M059J (cell line): Measurements from ENCODE around the gene FBXL13. TPM values are rescaled to one million over a fixed set of nuclear protein-coding genes. Genes with fewer than 3 reads are reported as not detected.
A peak's percentile ranks its signal among the peaks of the same experiment; 100 is the strongest.
"Not testable (repeated sequence)": the region's sequence is repeated elsewhere in the genome, so short reads cannot be mapped to it uniquely, and the experiment has no call there.

Source experiments
- DNase-seq: peaks from one replicate; pipeline ENCODE4 v3.0.0-alpha.2; 2012; ENCODE audit warnings: low read depth
- total RNA-seq: library from RNA; depleted of rRNA; stranded (reverse); fragments of >200 nt; shearing (Covaris generic); gene quantifications from 2 replicates; pipeline ENCODE4 v1.2.3, GENCODE V29; 2014

Gene FBXL13
- total RNA-seq, 1 experiment from 2014 or later = 1.5 TPM

DNA sequence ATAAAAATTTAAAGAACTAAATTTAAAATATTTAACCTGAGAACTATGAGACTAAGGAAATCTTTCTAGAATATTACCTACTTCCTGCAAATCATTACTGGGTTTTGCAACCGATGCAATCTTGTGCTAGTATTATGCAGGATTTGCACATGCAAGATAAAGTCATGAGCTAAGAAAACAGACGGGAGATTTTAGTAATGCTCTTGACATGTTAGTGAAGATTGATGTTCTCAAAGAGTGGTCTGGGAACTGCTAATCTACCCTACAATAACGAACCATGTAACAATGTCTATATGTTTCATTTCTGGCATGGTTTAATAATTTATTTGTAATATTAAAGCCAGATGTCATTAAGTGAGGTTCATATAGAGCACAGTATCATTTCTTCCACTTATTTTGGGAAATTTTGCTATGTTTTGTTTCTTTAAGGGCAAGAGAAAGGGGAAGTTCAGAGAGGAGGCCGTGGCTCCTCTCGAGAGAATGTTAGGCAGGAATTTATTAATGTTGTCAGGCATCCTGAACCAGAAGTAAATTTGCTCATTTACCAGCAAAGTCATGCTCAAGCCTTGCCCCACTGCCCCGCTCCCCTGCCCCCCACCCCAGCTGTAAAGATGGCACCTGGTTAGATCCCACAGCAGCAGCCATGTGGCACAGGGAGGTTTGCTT is 139.0 kb downstream of the FBXL13 start:
- no peak for DNase-seq

DNA sequence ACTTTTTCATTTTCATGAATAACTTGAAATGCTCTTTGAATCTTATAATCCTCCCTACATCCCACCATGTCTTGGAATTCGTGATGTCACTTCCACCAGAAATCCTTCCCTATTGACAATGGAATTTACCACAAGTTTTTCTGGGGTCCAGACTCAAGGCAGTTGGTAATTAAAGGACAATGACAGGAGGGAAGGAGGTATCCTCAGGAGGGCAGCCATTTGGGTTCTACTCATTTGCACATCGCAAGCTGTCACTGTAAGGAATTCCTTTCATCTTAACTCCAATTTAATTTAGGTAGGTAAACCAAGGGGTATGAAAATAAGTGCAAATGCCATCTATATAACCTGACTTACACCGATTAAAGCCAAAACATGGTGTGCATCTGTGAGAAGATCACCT is 139.9 kb downstream of the FBXL13 start:
- DNase-seq = no peak

DNA sequence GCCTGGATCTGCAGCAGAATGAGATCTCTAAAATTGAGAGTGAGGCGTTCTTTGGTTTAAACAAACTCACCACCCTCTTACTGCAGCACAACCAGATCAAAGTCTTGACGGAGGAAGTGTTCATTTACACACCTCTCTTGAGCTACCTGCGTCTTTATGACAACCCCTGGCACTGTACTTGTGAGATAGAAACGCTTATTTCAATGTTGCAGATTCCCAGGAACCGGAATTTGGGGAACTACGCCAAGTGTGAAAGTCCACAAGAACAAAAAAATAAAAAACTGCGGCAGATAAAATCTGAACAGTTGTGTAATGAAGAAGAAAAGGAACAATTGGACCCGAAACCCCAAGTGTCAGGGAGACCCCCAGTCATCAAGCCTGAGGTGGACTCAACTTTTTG is 140.4 kb downstream of the FBXL13 start:
- no peak for DNase-seq

DNA sequence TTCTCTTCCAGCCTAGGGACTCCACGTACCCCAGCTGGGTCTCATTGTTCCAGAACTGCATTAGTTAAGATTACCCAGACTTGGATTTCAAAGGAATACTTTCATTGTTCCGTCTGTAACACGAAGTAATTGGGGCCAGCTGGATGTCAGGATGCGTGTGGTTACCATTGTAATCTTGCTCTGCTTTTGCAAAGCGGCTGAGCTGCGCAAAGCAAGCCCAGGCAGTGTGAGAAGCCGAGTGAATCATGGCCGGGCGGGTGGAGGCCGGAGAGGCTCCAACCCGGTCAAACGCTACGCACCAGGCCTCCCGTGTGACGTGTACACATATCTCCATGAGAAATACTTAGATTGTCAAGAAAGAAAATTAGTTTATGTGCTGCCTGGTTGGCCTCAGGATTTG is 140.8 kb downstream of the FBXL13 start:
- peak; percentile 79 for DNase-seq

DNA sequence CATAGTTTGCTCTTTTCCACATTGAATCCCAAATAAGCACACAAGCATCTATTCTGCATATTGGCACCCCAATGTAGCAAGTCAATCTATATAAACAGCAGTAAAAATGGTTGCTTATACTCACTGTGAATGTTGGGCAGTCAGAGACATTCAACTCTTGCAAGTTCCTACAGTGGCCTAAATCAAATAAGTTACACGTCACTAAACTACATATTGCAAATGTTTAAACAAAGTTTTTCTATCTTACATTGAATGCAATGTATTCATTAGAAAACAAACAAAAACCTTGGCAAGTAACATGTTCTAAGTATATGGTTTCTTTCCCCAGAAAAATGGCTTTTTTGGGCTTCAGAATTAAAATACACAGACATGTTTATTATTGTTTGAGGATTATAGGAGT is 142.8 kb downstream of the FBXL13 start:
- no peak for DNase-seq

DNA sequence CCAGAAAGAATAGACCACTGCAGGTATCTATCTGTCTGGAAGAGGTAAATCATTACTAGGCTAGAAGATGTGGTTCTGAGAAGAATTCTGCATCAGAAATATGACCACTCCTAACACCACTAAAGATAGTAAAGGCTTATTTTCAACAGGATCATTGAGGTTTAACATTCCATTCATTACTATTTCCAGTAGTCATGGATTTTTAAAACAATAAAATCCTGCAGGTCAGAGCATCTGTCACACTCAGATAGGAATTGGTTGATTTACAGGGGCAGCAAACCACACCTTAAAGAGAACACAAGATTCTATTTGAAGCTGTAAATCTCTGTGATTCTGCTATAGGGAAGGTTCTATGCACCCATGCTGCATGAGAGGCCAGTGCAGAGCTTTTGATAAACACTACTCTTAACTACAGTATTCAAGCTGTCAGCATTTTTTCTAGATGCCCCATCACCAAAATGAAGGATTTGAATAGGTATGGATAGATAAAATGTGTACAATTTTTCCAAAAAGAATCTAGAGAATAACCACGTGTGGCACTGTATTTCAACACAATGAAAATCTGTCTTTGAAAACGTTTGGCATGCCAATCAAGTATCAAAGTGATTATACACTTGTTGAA is 147.2 kb downstream of the FBXL13 start:
- DNase-seq = peak; percentile 86

DNA sequence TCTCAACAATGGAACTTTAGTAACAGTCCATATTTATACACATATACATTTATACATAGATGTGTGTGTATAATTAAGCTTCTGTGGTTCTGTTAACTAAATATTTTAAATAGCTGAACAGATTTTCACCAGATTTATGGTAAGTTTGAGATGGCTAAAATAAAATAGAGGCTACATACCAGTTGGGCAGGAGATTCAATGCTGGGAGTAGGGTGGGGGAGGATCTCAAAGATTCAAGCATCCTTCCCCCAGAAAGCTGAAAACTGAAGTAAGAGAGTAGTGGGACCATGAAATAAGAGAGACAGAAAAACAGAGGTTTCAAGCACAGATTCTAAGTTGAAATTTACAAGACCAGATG is 147.8 kb downstream of the FBXL13 start:
- peak; percentile 9 for DNase-seq

DNA sequence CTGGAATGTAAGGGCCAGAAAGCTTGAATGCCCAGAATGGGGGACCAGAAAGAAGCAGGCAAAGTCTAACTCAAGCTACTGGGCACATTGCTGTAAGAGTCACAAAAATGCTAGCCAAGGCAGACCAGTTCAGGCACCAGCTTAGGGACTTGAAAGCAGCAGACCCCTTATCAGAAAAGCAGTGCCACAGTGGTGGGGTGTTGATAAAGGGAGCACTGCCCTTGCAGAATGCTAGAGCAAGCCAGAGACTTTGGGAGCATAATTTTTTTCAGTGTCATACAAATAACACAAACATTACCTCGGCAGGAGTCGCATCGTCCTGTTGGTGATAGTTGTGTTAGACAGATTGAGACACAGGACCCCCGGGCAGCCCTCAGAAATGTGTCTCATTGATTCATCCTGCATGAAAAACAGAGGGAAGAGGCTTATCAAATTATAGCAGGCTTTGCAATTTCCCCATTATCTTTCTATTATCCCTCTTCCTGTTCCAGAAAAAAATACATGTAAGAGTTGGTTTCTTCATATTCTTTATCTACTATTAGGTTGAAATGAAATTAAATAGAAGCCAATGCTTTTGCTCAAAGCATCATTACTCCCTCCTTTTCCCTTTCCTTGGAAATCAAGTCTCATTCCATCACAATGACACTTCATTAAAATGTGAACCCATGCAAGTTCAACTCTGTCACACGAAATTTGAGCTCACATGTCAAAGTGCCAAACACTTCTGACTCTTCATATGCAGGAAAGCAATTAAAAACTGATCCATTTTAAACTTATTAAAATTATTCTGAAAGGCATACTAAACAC is 148.4 kb downstream of the FBXL13 start:
- peak; percentile 72 for DNase-seq

DNA sequence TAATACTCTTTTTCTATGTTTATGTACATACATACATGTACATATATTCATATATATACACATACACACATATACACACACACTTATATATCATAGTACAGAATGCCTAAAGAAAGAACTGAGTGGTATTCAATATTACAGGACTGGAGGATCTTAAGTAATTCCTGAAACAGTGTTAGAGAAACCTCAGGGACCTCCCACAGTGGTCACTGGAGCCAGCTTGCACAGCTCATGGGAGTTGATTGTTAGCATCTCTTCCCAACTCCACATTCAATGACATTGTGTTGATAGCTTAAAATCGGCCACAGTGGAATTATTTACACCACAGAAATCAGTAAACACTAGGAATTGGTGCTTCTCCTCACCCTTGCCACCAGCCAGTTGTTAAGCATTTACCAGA is 155.8 kb downstream of the FBXL13 start:
- DNase-seq = peak; percentile 48

DNA sequence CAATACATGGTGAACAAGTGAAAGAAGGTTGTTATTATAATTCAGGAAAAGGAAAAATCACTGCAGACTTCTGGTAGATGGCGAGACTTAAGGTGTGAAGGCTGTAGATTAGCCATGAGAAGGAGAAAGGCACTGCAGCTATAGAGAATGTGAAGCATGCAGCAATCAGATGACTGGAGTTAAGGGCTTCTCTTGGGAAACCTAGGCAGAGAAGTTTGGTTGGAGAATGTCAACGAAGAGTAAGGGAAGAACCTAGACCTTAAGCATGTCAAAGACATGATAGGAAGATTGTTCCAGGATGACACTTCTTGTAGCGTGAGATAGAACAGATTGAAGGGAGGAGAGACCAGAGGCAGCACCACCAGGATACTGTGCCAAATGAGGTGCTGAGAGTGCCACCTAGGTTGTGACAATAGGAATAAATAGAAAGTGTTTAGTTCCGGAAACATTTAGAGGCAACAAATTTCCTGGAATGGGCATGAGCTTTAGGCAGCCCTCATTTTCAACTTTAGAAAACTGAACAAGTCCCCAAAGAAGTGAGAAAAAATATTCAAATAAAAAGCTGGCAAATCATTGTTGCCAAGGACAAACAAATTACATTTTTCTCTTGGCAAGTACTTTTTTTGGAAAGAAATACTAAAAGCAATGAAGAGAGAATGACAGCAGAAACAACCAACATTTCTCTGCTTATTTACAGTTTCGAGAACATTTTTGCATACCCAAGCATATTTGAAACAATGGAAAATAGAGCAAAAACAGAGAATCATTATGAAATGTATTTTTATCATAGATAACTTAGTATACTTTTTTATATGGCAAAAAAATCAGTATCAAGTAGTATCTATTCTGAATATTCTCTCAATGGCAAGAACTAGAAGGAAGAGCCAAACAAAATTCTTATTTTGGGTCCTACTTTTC is 156.9 kb downstream of the FBXL13 start:
- no peak for DNase-seq

DNA sequence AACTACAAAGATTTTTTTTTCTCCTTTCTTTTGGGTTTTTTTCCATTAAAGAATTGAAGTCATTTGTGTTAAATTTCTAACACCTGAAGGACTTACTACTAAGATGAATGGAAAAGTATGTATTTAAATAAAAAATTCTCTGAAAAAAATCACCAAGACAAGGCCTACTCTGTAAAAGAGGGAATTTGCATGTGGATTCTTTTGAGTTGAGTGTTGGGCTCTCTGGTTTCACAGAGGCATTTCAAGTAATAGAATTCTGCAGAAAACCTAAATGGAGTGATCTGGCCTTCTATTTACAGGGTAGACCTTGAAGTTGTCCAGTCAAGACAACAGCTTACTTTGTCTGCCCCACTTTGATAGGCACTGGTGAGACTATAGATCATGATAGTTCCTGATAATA is 157.7 kb downstream of the FBXL13 start:
- peak; percentile 58 for DNase-seq

DNA sequence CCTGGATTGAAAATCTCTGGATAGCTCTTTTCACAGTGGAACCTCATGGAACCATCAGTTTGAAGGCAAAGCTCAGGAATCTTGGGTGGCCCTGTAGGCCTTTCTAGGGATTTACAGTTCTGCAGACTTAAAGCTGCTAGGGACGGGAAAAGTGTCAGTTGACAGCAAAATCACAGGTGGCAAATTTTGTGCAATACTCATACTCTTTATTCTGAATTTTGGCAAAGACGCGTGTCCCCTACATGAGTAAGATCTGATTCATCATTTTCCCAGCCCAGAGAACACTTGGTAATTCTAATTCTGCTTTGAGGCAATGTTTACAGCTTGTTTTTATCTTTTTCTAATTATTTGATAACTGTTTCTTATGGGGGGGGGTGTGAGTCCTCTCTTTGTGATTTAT is 158.2 kb downstream of the FBXL13 start:
- DNase-seq = peak; percentile 89

DNA sequence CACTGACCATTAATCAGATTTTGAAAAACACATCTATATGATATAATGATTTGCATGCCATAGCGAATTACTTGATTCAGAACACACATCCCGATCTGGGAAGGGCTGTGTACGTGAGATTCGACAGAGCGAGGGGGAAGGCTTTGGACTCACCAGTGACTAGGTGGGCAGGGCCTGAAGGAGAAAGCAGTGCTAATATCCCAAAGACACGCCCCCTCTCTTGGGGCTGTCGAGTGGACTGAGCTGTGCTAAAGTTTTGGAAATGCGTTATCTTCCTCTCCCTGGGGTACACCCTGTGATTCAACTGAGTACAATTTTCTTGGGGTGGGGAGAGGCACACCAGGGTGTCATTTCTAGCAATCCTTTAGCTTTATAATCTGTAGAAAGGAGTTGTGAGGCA is 160.0 kb downstream of the FBXL13 start:
- DNase-seq = peak; percentile 55

DNA sequence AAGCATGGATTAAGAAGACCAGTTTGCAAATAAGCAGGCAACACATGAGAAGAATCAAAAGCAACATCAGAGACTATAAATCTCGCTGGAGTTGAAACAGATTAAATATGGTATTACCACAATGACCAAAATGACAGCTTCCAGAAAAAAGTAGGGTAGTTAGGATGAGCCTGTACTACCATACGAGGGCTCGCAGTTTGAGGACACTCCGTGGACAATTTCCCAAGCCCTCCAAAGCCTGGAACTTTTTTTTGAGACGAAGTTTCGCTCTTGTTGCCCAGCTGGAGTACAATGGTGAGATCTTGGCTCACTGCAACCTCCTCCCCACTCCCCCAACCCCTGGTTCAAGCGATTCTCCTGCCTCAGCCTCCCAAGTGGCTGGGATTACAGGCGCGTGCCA is 160.8 kb downstream of the FBXL13 start:
- DNase-seq = no peak

DNA sequence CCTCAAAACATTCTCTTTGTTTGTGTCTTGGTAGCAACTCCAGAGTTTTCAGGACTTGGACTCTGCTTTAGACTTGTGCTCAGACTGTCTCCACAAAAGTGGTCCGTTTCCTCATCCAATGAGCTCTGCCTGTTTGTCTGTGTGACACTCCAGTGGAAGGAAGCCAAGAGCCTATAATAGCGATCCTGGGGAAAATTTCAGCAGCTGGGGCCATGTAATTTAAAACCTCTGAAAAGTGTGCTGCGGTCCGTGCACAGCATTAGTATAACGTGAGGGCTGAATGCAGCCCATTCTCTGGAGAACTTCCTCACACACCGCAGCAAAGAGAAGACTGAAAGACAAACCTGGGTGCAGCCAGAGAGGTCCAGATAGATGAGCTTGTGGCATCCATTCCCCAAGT is 161.9 kb downstream of the FBXL13 start, which contains the start of gene LRRC17:
Gene LRRC17 (plus strand): TSS at position 259 of the 400 bp plus-strand sequence. CDS start 20,914 bp downstream, outside the sequence.
- peak; percentile 93 for DNase-seq

DNA sequence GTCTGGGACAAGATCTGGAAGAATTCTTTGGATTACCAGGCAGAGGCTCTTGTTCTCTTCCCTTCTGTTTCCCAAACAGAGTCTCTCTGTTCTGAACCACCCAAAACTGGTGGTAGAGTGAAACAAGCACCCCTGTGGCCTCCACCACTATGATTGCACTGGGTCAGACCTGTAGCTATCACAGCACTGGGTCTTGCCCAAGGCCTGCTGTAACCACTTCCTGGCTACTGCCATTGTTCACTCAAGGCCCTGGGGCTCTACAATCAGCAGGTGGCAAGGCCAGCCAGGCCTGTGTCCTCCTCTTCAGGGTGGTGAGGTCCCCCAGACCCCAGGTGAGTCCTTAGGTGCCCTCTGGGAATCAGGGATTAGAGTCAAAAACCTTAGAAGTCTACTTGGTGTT is 165.9 kb downstream of the FBXL13 start:
- DNase-seq = peak; percentile 45

DNA sequence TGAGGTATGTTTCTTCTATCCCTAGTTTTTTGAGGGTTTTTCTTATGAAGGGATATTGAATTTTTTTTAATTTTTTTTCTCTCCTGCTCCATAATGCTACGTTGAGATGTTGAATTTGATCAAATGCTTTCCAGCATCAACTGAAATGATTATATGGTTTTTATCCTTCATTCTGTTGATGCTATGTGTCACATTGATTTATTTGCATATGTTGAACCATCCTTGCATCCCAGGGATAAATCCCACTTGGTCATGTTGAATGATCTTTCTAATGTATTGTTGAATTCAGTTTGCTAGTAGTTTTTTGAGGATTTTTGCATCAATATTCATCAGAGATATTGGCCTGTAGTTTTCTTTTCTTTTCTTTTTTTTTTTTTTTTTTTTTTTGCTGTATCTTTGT is 171.0 kb downstream of the FBXL13 start:
- not testable (repeated sequence) for DNase-seq

DNA sequence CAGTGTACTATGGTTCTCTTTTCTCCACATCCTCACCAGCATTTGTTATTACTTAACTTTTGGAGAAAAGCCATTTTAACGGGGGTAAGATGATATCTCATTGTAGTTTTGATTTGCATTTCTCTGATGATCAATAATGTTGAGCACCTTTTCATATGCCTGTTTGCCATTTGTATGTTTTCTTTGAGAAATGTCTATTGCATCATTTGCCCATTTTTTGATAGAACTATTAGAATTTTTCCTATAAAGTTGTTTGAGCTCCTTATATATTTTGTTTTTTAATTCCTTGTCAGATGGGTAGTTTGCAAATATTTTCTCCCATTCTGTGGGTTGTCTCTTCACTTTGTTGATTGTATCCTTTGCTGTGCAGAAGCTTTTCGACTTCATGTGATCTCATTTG is 172.5 kb downstream of the FBXL13 start:
- DNase-seq = not testable (repeated sequence)

DNA sequence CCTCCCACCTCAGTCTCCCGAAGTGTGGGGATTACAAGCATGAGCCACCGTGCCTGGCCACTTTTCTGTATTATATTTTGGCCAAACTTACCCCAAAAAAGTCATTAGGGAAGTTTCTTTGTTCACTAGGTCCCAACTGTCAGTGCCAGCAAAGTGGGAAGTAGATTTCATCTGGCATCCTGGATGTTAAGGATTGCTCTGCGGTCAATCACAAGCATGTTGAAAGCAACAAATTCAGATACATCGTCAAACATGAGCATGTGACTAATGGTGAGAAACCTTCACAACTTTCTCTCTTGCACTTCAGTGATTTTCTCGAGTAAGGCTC is 176.1 kb downstream of the FBXL13 start:
- no peak for DNase-seq

DNA sequence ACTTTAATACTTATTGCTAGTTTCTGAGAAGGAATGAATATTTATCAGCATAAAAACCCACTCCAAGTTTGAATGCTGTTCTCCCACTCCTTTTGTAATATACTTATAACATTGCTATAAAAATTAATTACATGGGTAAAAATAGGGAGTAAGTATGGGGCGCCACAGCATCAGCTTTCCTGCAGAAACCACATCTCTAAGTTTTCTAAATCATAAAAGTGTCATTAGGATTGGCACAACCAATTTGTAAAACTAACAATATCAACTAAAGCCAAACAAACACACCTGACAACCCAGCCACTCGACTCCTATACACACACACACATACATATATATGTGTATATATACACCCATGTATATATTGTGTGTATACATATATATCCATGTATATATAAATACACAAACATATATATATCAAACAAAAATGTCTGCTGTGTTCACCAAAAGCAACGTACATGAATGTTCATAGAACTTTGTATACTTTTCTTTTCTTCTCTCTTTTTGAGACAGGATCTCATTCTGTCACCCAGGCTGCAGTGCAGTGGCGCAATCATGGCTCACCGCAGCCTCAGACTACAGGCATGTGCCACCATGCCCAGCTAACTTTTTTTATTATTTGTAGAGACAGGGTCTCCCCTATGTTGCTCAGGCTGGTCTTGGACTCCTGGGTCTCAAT is 176.6 kb downstream of the FBXL13 start:
- no peak for DNase-seq

DNA sequence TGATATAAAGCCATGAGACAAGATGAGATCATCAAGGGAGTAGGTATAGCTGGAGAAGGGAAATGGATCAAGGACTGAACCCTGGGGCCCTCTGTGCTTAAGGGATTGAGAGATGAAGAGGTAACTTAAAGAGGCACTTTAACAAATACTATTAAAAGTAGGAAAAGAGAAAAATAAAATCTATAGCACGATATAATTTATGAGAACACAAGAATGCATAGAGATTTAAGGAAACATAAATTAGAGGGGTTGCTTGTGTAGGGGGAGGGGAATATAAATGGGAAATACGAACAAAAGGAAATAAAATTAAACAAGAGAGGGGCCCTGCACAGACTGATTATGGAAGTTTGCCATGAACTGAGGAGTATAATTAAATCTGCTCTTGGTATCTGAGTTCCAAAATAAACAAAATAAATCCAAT is 177.4 kb downstream of the FBXL13 start:
- no peak for DNase-seq
